GM21737 (cell line): ENCODE measurements around the gene MFAP2.
"Not testable (repeated sequence)": the region's sequence is repeated elsewhere in the genome, so short reads cannot be mapped to it uniquely, and the experiment has no call there.

Experiments used
- ATAC-seq: cut with Tn5 transposase; IDR thresholded peaks from one replicate; pipeline ENCODE4 v1.9.1; 2021; ENCODE audit warnings: mild to moderate bottlenecking, moderate library complexity; ENCODE audit not compliant: unreplicated experiment

MFAP2 gene

GRCh38 chr1:16933945-16934344 is 46.5 kb downstream of the MFAP2 start:
- not testable (repeated sequence) for ATAC-seq

GRCh38 chr1:16931206-16931934 is 49.0 kb downstream of the MFAP2 start:
- not testable (repeated sequence) for ATAC-seq

GRCh38 chr1:16929146-16930041 is 51.0 kb downstream of the MFAP2 start:
- not testable (repeated sequence) for ATAC-seq

GRCh38 chr1:16927711-16928485 is 52.5 kb downstream of the MFAP2 start:
- ATAC-seq: no peak

- no peak for ATAC-seq
Measured at GRCh38 chr1:16927256-16927655, 53.2 kb downstream of the MFAP2 start.

GRCh38 chr1:16926491-16927073 is 53.8 kb downstream of the MFAP2 start:
- ATAC-seq: no peak

GRCh38 chr1:16925635-16926490 is 54.6 kb downstream of the MFAP2 start:
- no peak for ATAC-seq

- no peak for ATAC-seq
Measured at GRCh38 chr1:16924919-16925477, 55.4 kb downstream of the MFAP2 start.
